Measurements from ENCODE around the gene KIF19.

Gene KIF19

GRCh38 chr17:74305865-74306654 is 20.0 kb upstream of the KIF19 start:
- no peak for DNase-seq (ENCODE audit: low read depth in 3 of 3, low spot score in 1 of 3)

GRCh38 chr17:74307984-74308773 is 17.8 kb upstream of the KIF19 start:
- DNase-seq (ENCODE audit: low read depth in 3 of 3, low spot score in 1 of 3): no peak

DNA sequence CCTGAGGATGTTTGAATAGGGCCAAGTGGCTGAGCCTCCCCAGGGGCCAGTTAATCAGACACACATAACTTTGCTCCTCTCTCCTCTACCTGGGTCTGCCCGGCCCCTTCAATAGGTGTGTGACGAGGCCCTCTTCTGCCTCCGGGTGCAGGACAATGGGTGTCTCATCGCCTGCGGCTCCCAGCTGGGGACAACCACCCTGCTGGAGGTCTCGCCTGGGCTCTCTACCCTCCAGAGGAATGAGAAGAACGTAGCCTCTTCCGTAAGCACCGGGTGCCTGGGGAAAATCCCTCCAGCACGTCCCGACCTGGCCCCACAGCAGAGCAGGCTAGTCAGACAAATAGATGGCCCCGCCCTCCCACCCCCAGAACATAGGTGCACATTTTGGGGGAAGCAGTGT is 16.1 kb upstream of the KIF19 start:
- DNase-seq (ENCODE audit: low read depth in 3 of 3, low spot score in 1 of 3): no peak

GRCh38 chr17:74314877-74315276 is 11.1 kb upstream of the KIF19 start:
- no peak for DNase-seq (ENCODE audit: low read depth in 3 of 3, low spot score in 1 of 3)

DNA sequence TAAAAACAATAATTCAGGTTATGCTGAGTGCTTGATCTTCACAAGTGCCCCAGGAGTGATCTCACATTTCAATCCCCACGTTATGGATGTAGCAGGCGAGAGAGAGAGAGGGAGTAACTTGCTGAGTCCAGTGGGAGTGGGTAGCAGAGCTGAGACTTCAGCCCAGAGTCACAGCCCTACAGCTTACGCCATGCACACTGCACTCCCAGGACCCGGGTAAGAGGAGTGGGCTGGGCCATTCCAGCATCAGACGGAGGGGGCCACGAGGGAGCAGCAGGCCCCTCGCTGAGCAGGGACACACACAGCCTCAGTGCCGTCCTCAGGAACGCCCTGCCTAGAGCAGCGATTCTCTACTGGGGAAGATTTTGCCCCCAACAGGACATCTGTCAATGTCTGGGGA is 9.8 kb upstream of the KIF19 start:
- DNase-seq (ENCODE audit: low read depth in 3 of 3, low spot score in 1 of 3): no peak

DNA sequence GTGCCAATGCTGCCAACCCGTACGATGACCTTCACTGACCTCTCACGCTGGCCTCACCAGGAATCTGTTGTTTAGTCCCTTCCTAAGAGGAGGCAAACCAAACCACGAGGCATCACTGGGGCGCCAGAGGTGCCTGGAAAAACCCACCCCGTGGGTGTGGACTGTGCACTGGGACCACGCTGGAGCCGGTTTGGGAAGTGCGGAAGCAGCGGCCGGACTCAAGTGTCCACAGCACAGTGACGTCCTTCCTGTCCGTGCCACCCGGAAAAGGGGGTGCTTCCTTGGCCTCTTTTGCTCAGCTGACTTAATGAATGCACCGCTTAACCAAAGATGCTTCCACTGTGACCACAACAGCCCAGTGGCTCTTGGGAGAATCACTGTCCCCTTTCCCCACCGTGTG is 9.0 kb upstream of the KIF19 start:
- no peak for DNase-seq (ENCODE audit: low read depth in 3 of 3, low spot score in 1 of 3)

GRCh38 chr17:74318391-74318790 is 7.6 kb upstream of the KIF19 start:
- no peak for DNase-seq (ENCODE audit: low read depth in 3 of 3, low spot score in 1 of 3)

DNA sequence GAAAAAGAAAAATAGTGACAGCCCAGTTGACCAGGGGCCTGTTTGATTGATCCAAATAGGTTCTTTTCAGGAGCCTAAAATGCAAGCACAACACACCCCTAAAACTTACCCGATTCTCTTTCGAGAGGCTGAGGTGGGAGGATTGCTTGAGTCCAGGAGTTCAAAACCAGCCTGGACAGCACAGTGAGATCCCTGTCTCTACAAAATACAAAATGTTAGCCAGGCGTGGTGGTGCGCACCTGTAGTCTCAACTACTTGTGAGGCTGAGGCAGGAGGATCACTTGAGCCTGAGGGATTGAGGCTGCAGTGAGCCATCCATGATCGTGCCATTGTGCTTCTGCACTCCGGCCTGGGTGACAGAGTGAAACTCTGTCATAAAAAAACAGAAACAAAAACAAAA is 1.5 kb upstream of the KIF19 start:
- DNase-seq (ENCODE audit: low read depth in 3 of 3, low spot score in 1 of 3): no peak

DNA sequence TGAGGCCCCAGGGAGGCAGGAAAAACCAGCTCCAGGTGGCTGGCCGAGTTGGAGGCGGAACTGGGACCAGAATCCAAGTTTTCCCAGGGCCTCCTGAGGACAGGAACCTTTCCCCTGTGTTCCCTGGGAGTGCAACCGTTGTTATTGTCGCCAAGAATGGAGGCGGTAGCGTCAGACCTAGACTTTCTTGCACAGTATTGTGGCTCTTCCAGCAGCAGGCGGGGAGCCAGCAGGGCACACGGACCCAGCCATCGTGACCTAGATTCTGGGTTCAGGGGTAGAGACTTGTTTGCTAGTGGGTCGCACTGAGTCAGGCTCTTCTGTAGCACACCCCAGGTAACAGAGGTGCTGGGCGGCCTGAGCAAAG is 667 bp upstream of the KIF19 start:
- DNase-seq (ENCODE audit: low read depth in 3 of 3, low spot score in 1 of 3): no peak

- DNase-seq (ENCODE audit: low read depth in 3 of 3, low spot score in 1 of 3): no peak
Observed at GRCh38 chr17:74326506-74326905, 480 bp downstream of the KIF19 start.

- DNase-seq (ENCODE audit: low read depth in 3 of 3, low spot score in 1 of 3): no peak
Observed at GRCh38 chr17:74328487-74328886, 2.5 kb downstream of the KIF19 start.

- no peak for DNase-seq (ENCODE audit: low read depth in 3 of 3, low spot score in 1 of 3)
Observed at GRCh38 chr17:74329378-74329777, 3.4 kb downstream of the KIF19 start.

- no peak for DNase-seq (ENCODE audit: low read depth in 3 of 3, low spot score in 1 of 3)
Observed at GRCh38 chr17:74330446-74330845, 4.4 kb downstream of the KIF19 start.

GRCh38 chr17:74332017-74332650 is 6.1 kb downstream of the KIF19 start:
- DNase-seq (ENCODE audit: low read depth in 3 of 3, low spot score in 1 of 3): no peak

DNA sequence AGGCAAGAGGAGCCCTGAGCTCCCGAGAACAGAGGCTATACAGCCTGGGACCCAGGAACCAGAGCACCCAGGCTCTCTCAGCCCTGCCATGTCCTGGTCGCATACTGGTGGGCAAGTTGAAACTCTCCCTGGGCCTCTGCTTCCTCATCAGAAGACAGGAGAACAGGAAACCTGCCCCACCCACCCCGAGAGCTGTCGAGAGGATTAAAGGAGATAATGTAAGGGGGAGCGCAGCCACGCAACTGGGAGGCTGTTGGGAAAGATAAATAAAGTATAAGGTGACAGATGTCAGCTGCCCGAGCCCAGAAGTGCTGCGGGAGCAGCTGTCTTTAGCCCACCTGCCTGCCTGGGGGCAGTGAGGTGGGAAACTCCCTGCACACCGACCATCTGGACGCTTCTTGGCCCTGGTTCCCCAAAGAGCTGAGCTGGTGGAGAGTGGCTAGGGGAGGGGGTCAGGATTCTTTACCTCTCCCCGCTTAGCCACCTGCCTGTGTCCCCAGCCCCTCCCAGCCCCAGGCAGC is 6.8 kb downstream of the KIF19 start:
- no peak for DNase-seq (ENCODE audit: low read depth in 3 of 3, low spot score in 1 of 3)

GRCh38 chr17:74334393-74335039 is 8.5 kb downstream of the KIF19 start:
- DNase-seq (ENCODE audit: low read depth in 3 of 3, low spot score in 1 of 3): no peak

DNA sequence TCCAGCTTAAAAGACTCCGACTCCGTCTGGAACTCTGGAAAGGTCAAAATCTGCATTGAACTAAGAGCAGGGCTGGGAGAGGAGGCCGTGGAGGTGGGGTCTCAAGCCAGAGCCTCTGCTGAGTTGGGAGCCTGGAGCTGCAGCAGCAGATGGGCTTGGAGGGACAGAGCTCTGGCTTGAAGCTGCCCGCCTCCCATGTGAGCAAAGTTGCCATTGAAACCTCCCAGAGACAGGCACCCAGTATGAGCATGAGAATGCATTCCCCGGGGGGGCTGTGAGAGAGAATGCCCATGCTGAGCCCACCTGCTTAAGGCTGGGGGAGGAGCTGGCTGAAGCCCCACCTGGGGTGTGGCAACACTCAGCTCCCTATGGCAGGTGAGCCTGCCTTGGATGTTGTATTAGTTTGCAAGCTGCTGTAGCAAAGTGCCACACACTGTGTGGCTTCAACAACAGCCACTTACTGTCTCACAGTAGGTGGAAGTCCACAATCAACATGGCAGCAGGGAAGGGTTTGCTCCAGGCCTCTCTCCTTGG is 9.6 kb downstream of the KIF19 start:
- DNase-seq (ENCODE audit: low read depth in 3 of 3, low spot score in 1 of 3): no peak

DNA sequence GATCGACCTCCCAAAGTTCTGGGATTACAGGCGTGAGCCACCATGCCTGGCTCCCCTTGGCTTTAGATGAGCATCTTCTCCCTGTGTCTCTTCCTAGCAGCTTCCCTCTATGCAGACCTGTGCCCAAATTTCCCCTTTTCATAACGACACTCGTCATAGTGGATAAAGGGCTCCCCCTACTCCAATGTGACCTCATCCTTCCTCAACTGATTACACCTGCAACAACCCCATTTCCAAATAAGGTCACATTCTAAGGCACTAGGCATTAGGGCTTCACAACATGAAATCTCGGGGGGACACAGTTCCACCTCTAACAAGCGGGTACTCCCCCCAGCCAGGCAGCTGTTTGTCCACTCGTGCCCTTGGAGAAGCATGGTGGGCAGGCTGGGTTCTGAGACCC is 10.3 kb downstream of the KIF19 start:
- DNase-seq (ENCODE audit: low read depth in 3 of 3, low spot score in 1 of 3): no peak

DNA sequence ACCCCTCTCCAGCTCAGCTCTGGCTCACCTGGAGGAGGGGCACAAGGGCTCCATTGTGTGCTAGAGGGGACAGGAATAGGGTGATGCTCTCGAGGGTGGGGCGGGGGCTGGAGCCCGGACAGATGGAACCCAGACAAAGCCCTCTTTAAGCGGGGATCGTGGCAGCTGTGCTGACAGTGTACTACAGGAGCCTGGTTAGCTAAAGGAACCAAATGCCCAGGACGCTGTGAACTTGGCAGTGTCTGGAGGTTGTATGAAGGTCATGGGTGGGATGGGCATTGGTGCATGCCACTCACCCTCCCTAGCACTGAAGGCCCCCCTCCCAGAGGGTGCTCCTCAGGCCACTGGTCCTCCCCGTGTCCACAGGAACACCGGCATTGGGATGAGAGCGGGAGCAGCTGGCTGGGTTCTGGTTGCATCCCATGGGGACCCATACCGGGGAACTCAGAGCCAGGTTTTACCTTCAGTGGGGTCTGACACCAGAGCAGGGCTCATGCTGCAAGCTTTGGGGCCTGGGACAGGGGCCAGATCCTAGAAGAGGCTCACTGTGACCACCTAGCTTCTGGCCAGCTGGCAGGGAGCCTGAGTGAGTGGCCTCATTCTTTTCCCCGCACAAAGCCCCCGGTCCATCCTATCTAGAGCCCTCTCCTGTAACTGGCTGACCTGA is 11.9 kb downstream of the KIF19 start:
- DNase-seq (ENCODE audit: low read depth in 3 of 3, low spot score in 1 of 3): no peak

- DNase-seq (ENCODE audit: low read depth in 3 of 3, low spot score in 1 of 3): no peak
Observed at GRCh38 chr17:74339537-74340195, 13.6 kb downstream of the KIF19 start.

Measured in stimulated activated CD4-positive, alpha-beta T cell treated with anti-CD3 and anti-CD28 coated beads, TNF-alpha, amount 100 ng/mL, for 1 hour (primary cell).